ENCODE measurements around the gene CD1B.
"Not testable (repeated sequence)": the region's sequence is repeated elsewhere in the genome, so short reads cannot be mapped to it uniquely, and the experiment has no call there.

Gene CD1B

DNA sequence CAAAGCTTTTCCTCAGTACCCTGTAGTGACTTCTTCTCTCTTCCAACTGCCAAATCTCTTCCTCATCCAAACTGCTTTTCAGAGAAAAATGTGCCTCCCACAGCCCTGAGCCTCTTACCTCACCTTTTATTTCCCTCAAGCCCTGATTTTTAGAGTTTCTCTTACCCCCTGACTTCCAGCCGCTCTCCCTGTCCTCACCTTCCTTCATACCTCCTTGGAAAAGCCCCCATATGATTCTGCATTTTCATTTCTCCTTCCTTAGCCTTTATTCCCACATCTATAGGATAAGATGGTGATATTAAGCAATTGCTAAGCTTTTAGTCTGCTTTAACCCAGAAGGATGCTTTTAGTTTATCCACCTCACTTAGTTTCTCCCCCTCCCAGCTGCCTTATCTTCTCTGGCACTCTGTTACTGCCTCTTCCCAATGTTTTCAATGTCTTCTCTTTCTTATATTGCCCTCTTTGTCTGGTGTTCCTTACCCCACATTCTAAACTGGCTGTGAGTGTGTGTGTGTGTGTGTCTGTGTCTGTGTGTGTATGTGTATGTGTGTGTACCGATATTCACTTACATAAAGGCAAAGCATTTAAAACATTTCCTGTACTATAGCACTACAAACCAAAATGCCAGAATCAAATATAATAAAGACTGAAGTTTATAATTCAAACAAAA, at the start of gene CD1B:
CD1B (minus strand) TSS at position 51 of the 670 bp plus-strand sequence. CDS start 108 bp downstream, outside the sequence.
- no peak for DNase-seq (ENCODE audit: low read depth)

DNA sequence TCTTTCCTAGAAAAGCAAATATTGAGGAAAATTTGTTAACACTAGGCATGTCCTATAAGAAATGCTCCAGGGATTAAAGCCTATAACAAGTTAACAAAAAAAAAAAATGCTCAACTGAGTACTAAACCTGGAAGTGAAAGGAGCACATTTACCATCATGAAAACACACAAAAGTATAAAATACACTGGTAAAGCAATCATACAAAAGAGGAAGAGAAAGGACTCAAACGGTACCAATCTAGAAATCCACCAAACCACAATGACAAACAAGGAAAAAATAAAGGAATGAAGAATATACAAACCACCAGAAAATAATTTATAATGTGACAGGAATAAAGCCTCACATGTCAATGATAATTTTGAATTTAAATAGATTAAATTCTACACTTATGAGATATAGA, 43.5 kb upstream of the CD1B start:
- no peak for DNase-seq (ENCODE audit: low read depth)

DNA sequence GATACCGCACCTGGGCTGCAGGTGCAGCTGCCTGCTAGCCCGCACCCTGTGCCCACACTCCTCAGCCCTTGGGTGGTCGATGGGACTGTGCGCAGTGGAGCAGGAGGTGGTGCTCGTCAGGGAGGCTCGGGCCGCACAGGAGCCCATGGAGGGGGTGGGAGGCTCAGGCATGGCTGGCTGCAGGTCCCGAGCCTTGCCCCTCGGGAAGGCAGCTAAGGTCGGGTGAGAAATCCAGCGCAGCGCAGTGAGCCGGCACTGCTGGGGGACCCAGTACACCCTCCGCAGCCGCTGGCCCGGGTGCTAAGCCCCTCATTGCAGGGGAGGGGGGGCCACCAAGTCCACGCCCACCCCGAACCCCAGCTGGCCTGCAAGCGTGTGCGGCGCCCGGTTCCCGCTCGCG, 42.8 kb upstream of the CD1B start:
- DNase-seq (ENCODE audit: low read depth) = not testable (repeated sequence)

DNA sequence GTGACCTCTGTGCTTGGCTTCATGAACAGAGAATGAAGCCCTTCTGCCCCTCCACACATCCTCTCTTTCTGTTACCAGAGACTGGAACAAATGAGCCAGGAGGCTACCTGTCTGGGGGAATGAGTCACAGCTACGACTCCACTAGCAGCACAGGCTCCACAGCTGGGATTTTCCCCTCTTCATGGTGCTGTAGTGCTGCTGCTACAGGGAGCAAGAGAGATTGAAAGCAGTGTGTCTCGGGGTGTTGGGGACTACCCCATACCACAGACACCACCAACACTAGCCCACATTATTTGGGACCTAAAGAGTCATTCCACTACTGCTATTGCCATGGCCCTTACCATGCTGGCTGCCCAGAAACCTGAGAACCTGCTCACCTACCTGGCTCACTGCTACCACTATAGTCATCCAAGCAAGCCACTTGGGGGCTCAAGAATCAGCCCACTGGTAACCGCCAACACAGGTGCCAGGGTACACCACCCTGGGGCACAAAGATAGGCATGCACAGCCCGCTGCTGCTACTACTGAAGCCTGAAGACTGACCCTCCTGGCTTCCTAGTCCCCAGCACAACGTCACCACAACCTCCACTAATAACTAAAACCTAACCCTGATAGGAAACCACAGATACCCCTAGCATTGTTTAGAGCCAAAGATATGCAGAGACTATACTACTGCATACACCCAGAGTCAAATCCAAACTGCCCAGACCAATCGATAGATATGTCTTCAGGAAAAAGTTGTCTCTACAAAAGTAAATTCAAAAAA, 40.0 kb upstream of the CD1B start:
- peak; percentile 35 for DNase-seq (ENCODE audit: low read depth)

DNA sequence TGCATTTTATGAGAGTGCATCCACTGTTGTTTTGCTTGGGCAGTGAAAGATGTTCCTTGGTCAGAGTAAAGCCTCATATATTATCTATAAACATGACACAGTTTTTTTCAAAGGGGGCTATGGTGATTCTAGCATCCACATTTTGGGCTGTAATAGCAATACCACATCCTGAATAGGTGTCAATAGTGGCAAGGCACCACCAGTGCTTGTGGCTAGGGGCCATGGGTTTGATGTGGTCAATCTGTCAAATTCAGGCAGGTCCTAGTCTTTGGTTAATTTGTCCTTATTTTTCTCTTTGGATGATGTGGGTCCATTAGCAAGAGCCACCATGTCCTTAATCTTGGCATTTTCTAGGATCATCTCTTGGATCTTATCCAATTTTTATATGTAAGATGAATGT, 35.5 kb upstream of the CD1B start:
- DNase-seq (ENCODE audit: low read depth) = no peak

DNA sequence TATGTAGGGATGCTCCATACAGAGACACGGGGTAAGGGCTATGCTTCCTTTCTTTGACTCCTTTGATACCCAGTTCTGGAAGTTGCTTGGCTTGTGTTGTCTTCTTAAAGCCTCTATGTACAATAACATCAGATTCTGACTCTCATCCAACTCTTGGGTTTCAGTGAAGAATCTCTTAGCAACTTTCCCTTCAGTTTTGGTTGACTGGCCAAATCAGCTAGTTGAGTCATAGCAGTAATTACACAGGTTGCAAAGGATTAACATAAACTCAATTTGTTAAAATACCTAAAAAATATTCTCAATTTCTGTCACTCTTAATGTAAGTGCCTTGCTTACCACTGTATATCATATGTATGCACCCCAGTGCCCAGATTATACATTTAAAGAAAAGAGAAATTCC, 31.6 kb upstream of the CD1B start:
- no peak for DNase-seq (ENCODE audit: low read depth)

DNA sequence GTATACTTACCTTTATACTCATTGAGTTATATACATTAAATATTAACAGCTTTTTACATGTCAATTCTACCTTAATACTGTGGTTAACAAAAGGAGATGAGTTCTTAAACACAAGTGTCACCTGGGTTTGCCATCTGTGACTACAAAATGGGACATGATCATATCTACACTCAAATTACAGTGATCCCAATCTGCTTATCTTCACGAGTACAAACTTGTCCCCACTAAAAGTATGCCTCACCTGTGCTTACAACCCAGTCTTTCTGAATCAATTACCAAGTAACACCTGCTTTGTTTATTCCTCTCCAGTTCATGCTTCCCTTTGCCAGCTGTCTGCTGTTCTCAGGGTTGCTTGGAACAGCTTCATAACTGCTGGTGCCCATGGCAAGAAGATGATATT, 31.2 kb upstream of the CD1B start:
- DNase-seq (ENCODE audit: low read depth) = no peak

DNA sequence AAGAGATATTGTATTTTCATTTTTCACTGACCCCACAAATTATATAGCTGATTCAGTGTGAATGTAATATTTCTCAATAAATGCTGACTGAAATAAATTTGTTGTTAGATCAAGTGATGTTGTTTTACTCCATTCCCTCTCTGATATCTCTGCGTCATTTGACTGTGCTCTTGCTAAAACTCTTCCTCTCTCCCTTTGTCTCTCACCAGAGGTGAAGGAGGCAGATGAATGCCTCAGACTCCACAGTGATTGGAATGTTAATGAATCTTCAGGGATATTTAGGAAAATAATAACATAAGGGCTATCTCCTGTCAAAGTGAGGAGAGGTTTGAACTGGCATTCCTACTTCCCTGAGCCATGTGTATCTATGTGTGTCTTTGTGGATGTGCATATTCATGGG, 26.1 kb upstream of the CD1B start:
- DNase-seq (ENCODE audit: low read depth) = no peak

DNA sequence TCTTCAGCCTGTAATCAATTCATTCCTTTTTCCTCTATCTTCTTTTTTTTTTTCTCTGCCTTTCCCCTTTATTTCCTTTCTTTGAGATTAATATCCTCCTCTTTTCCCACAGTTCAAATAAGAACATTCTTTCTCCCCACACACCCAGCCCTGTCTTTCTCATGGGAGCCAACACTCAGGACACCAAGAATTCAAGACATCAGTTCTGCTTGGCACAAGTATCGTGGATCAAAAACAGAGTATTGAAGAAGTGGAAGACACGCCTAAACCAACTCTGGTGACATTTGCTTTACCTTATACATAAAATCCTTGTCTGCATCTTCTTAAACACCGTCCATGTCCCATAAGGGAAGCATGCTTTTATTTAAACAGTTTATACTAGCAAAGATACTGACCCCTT, 25.3 kb upstream of the CD1B start:
- DNase-seq (ENCODE audit: low read depth) = no peak

DNA sequence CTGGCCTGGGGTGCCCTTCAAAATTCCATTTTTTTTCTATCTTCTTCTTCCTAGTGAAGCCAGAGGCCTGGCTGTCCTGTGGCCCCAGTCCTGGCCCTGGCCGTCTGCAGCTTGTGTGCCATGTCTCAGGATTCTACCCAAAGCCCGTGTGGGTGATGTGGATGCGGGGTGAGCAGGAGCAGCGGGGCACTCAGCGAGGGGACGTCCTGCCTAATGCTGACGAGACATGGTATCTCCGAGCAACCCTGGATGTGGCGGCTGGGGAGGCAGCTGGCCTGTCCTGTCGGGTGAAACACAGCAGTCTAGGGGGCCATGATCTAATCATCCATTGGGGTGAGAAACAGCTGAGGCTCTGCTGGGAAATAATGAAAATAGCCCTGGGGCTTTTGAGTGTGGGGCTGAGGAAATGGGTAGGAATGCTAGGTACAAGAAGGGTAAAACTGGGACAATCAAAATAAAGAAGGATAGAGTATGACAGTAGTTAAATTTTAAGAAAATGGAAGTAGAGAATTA, 24.5 kb upstream of the CD1B start:
- DNase-seq (ENCODE audit: low read depth) = no peak

DNA sequence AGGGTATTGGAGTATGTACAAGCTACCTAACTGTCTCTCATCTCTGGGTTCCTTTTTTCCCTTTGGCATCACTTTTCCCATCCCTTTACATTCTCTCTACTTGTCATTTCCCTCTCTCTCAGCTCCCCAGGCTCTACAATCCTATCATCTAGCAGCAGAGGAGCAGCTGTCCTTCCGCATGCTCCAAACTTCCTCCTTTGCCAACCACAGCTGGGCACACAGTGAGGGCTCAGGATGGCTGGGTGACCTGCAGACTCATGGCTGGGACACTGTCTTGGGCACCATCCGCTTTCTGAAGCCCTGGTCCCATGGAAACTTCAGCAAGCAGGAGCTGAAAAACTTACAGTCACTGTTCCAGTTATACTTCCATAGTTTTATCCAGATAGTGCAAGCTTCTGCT, 22.9 kb upstream of the CD1B start:
- no peak for DNase-seq (ENCODE audit: low read depth)

DNA sequence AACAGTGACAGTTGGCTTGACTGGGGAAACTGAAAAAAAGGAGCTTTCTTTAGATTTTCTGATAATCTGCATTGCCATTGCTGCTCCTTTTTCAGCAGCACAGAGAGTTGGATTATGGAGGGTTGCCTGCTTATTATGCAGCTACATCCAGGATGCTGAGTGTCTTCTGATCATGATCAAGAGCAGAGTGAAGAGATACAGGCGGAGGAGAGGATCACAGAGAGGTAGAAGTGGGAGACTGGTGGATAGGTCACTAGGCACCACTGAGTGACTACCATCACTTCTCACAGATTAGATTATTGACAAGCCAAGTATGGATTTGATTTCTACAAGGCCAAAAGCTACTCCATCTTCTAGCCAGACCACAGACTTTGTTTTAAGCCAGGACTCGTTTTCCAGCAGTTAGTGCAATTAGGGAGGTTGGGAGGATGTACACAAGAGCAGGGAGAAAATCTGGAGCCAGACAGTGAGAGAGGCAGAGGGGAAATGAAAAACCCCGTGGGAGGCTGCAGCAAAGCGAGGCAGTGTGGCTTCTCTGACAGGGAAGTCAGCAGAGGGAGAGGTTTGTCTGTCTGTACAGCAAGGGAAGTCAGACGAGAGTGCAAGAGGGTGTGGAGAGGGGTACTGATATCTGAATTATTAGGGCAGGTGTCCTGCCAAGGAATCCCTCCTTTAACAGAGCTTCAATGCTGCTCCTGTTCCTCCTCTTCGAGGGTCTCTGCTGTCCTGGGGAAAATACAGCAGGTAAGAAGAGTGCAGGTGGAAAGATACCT, 22.2 kb upstream of the CD1B start, which contains the start of gene CD1E:
CD1E (plus strand) TSS at position 592 of the 773 bp plus-strand sequence; CDS start at position 687, 95 bp downstream.
- no peak for DNase-seq (ENCODE audit: low read depth)

DNA sequence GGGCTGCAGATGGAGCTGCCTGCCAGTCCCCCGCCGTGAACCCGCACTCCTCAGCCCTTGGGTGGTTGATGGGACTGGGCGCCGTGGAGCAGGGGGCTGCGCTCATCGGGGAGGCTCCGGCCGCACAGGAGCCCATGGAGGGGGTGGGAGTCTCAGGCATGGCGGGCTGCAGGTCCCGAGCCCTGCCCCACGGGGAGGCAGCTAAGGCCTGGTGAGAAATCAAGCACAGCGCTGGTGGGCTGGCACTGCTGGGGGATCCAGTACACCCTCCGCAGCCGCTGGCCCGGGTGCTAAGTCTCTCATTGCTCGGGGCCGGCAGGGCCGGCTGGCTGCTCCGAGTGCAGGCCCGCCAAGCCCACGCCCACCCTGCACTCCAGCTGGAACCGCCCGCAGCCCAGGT, 17.6 kb upstream of the CD1B start:
- DNase-seq (ENCODE audit: low read depth) = not testable (repeated sequence)

DNA sequence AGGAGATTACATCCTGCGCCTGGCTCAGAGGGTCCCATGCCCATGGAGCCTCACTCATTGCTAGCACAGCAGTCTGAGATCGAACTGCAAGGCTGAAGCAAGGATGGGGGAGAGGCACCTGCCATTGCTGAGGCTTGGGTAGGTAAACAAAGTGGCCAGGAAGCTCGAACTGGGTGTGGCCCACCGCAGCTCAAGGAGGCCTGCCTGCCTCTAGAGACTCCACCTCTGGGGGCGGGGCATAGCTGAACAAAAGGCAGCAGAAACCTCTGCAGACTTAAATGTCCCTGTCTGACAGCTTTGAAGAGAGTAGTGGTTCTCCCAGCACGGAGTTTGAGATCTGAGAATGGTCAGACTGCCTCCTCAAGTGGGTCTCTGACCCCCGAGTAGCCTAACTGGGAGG, 5.1 kb upstream of the CD1B start:
- DNase-seq (ENCODE audit: low read depth) = not testable (repeated sequence)

DNA sequence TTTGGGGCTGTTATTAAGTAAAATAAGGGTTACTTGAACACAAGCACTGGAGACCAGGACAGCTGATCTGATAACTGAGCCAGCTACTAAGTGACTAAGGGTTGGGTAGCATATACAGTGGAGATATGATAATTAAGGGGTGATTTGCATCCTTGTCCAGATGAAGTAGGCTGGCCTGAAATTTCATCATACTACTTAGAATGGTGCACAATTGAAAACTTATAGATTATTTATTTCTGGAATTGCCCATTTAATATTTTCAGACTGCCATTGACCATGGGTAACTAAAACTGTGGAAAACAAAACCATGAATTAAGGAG, 3.8 kb upstream of the CD1B start:
- no peak for DNase-seq (ENCODE audit: low read depth)

DNA sequence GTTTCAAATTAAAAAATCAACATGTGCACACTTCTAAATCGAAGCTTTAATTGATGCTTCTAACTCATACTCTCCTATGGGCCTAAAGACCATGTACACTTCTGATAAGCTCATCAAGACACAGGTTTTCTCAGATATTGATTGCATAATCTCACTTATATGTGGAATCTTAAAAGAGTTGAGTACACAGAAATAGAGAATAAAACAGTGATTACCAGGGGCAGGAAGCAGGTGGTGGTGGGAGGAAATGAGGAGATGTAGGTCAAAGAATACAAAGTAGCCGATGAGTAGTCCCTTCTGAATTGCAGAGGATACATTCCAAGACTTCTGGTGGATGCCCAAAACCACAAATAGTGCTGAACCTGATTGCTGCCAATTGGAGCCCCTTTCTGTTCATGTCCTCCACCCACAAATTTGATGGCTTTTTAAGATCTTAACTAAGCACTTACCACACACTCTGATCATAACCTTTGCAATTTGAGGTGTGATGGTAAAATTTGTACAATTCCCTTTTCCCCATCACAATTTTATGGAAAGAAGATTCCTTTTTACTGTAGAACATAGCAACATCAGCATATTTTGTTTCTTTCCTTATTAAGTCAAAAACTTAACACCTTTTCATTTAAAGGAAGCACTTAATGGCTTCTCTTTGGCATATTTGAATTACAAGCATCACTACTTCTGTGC, 3.3 kb upstream of the CD1B start:
- no peak for DNase-seq (ENCODE audit: low read depth)

DNA sequence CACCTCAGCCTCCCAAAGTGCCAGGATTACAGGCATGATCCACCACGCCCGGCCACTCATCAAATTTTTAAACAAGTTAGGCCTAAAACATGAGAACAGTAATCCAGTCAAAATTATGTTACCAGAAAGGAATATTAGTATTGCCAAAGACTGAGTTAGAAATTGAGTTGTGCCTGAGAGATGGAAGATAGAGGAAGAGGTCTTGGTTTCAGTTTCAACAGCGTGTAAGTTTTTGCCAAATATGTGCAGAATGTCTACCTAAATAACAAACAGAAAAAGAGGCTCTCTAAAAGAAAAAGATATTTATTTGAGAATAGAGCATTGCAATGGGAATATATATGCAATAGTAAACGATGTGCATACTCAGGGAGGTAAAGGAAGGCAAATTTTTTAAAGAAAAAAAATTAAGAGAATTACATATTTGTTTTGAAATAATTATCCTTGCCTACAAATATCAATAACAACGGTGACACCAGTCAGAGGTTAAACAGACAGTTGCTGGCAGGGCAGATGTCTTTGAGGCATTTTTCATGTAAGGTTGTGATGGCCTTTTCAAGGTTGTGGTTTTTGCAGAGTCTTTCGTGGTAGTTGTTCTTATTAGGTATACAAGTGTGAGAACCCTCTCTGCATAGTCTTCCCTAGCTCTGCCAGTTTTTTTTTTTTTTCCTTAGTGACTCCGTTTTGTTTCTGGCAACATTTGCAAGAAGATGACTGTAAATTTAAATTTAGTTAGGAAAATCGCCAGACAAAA, 2.2 kb upstream of the CD1B start:
- DNase-seq (ENCODE audit: low read depth) = no peak

DNA sequence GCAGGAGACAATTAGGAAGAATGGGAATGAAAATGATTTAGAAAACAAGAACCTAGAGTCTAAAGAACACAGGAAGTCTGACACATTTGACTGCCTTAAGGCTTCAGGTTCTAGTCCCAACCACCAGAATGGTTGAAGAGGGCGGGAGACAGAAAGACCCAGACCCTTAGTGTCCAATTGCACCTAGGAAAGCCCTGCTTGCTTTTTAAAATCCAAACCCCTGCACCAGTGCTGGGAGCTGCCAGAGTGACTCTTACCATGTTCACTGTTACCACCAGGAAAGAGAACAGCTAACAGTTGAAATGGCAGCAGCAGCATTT, 265 bp downstream of the CD1B start:
- no peak for DNase-seq (ENCODE audit: low read depth)

DNA sequence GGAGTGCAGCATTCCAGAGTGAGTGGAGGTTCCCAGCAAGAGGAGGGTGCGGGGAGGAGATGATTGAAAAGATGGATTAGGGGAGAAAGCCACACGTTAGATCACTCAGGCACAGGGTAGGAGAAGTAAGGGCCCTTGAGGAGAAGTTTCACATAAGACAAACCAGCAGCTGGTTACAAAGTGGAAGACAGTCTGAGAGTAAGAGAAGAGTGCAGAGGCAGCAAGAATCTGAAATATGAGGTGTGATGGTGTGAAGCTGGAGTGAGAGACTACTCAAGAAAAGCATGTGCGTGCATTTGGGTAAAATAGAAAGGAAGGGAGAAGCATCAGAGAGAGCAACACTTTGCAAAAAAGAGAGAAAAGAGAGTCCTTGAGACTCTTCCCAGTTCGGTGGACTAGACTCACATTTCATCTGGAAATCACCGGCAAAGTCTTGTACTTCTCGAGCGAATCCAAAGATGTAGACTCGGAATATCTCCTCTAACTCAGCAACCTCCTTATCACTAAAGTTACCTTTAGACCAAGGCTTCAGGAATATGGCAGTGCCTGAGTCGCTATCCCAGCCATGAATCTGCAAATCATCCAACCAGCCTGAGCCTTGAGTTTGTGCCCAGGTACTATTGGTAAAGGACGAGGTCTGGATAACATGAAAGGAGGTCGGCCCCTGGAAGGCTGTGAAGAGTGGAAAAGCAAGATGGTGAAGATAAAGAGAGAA, 783 bp downstream of the CD1B start:
- no peak for DNase-seq (ENCODE audit: low read depth)

DNA sequence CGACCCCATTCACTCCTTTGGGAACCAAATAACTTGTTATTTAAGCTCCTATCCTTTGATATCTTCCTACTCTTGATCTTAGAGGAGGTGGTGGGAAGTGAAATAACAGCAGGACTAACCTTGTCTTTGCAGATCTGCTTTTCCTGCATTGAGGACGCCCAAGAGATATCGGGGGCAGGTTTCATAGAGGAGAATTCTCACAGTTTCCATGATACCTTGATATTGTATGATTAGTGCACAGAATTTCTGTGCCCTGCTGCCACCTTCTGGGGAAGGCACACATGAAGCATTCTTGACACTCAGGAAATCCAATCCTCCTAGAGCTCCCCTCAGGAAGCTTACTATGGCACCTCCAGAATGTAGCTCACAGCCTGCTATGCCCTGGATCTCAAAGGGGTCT, 1.6 kb downstream of the CD1B start:
- DNase-seq (ENCODE audit: low read depth) = peak; percentile 6

DNA sequence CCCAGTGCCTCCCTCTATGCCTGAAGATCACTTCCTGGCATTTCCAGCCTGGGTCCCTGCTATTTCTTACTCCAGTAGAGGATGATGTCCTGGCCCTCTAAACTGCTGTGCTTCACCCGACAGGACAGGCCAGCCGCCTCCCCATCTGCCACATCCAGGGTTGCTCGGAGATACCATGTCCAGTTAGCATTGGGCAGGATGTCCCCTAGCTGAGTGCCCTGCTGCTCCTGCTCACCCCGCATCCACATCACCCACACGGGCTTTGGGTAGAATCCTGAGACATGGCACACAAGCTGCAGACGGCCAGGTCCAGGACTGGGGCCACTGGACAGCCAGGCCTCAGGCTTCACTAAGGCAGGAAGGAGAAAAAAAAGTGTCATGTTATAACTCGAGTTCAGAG, 2.0 kb downstream of the CD1B start:
- DNase-seq (ENCODE audit: low read depth) = no peak
